NCI-H2171 (cell line): Measurements from ENCODE around the gene C5AR2.
"Not testable (repeated sequence)": the region's sequence is repeated elsewhere in the genome, so short reads cannot be mapped to it uniquely, and the experiment has no call there.

ENCODE experiments used
- DNase-seq: peaks from one replicate; lab custom pipeline; 2025; lab: John Stamatoyannopoulos, UW

The C5AR2 gene

GRCh38 chr19:47323872-47324271, 8.1 kb upstream of the C5AR2 start:
- DNase-seq: no peak

- DNase-seq: no peak
Observed at GRCh38 chr19:47324502-47324901, 7.5 kb upstream of the C5AR2 start.

DNA sequence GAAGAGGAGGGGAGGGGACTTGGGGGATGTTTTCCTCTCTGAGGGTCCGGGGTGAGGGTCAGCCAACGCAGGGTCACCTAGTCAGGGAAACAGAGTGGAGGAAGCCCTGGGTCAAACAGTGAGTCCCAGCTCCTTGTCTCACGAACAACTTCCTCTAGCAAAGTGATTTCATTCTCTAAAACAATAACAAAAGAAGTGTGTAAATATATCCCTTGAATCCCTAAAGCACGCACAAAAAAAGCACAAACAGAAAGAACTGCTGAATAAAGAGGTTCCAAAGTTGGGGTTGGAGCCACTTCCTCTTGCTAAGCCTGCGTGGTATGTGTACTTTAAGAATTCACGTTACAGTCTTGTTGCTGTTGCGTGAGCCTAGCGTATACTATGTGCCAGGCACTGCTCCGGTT, 1.5 kb upstream of the C5AR2 start:
- no peak for DNase-seq

- DNase-seq: no peak
Observed at GRCh38 chr19:47331490-47331889, 485 bp upstream of the C5AR2 start.

GRCh38 chr19:47336765-47337718, 5.1 kb downstream of the C5AR2 start:
- not testable (repeated sequence) for DNase-seq

- DNase-seq: no peak
Observed at GRCh38 chr19:47339196-47339880, 7.4 kb downstream of the C5AR2 start.

DNA sequence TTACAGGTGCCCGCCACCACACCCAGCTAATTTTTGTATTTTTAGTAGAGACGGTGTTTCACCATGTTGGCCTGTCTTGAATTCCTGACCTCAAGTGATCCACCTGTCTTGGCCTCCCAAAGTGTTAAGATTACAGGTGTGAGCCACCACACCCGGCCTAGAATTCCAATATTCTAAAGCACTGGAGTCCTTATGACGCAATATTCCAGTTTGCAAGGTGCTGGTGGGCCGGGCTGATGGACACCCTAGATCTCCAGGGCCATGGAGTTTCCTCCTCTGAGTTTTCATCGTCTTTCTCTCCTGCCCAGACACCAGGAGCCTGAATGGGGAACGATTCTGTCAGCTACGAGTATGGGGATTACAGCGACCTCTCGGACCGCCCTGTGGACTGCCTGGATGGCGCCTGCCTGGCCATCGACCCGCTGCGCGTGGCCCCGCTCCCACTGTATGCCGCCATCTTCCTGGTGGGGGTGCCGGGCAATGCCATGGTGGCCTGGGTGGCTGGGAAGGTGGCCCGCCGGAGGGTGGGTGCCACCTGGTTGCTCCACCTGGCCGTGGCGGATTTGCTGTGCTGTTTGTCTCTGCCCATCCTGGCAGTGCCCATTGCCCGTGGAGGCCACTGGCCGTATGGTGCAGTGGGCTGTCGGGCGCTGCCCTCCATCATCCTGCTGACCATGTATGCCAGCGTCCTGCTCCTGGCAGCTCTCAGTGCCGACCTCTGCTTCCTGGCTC, 8.7 kb downstream of the C5AR2 start:
- no peak for DNase-seq

DNA sequence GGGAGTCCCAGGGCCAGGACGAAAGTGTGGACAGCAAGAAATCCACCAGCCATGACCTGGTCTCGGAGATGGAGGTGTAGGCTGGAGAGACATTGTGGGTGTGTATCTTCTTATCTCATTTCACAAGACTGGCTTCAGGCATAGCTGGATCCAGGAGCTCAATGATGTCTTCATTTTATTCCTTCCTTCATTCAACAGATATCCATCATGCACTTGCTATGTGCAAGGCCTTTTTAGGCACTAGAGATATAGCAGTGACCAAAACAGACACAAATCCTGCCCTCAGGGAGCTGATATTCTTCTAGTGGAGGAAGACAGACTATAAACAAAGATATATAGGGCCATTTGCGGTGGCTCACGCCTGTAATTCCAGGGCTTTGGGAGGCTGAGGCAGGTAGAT, 9.8 kb downstream of the C5AR2 start:
- no peak for DNase-seq

- no peak for DNase-seq
Observed at GRCh38 chr19:47343194-47343802, 11.3 kb downstream of the C5AR2 start.

DNA sequence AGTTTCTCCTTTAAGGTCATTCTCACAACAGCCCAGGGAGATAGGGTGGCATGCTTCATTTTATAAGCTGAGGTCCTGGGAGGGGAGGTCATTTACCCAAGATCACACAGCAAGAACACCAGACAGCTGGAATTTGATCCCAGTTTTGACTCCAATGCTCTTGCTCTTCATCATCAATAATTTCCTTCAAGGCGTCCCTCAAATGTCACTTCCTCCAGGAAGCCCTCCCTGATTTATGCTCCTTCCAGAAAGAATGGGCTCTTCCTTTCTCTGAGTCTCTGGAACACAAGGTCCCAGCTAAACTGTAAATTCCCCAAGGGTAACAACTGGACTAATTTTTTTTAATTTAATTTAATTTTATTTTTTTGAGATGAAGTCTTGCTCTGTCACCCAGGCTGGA, 12.4 kb downstream of the C5AR2 start:
- DNase-seq: no peak

DNA sequence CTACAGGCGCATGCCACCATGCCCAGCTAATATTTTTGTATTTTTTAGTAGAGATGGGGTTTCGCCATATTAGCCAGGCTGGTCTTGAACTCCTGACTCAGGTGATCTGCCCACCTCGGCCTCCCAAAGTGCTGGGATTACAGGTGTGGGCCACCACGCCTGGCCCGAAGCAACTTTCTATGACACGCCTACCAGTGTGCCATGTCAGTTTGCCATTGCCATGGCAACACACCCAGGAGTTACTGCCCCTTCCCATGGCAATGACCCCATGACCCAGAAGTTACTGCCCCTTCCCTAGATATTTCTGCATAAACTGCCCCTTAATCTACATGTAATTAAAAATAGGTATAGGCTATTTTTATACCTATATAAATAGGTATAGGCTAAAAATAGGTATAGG, 14.0 kb downstream of the C5AR2 start:
- DNase-seq: not testable (repeated sequence)

DNA sequence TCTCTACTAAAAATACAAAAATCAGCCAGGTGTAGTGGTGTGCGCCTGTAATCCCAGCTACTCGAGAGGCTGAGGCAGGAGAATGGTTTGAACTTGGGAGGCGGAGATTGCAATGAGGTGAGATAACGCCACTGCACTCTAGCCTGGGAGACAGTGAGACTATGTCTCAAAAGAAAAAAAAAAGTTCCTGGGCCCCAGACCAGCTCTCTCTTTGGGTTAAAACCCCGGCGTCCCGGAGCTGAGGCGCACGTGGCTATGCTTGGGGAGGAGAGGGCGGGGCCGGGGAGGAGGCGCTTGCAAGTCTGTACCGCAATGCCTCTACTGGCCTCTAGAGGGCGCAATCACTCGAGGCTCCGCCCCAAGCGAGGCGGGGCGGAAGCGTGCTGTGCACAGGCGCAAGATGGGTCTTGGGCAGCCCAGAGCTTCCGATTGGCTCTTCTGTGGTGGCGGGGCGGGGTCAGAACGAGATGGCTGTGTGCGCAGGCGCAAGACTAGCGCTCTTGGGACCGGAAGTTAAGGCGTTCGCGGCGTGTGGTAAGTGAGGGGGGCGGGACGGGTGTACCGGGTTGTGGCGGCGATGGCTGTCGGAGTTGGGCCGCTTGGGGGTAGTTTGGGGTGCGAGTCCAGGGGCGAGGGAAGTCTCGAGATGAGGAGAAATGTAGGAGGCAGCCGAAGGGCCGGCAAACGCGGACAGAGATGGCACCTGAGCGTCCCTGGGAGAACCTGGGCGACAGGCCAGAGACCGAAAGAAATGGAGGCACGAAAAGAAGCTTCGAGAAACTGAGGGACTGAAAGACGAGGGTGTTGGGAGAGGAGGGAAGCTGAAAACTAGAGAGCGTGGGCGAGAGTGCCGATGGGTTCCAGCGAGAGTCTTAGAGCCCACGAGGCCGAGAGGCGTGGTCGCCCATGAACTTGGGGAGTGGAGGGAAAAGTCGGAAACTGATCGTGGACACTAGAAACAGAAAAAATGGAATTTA, 17.1 kb downstream of the C5AR2 start, which contains the start of gene DHX34:
TSS of gene DHX34 (plus strand) at position 497 of the 977 bp plus-strand sequence. CDS start 3,716 bp downstream, outside the sequence.
- DNase-seq: peak; percentile 97

DNA sequence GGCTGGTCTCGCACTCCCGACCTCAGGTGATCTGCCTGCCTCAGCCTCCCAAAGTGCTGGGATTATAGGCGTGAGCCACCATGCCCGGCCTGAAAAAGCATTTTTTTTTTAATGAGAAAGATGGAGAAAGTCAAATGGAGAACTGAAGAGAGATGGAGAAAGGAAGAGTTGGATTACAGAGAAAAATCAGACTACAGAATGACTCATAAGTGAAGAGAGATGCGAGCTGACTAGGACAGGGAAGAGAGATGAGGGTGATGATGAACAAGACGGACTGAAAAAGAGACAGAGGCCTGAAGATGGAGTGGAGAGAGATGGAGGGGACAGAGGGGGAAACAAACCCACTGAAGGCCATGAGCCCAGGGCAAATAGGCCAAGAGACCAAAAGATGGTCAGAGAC, 18.7 kb downstream of the C5AR2 start:
- no peak for DNase-seq

GRCh38 chr19:47351548-47351947, 19.6 kb downstream of the C5AR2 start:
- no peak for DNase-seq

DNA sequence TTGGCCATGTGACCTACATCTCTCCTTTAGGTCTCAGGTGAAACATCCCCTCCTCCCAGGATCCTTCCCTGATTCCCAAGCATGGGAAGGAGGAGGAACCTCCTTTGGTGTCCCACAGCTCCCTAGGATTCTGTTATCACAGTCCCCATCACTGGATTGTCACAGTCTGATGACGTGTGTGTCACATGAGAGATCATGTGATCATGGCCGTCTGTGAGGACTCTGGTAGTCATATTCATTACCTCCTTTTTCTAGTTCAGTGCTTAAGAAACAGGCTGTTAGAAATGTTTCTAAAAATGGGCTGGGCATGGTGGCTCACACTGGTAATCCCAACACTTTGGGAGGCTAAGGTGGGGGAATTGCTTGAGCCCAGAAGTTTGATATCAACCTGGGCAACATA, 20.1 kb downstream of the C5AR2 start:
- DNase-seq: no peak

GRCh38 chr19:47353307-47353712, 21.3 kb downstream of the C5AR2 start:
- DNase-seq: no peak

GRCh38 chr19:47356900-47357299, 24.9 kb downstream of the C5AR2 start:
- no peak for DNase-seq

- no peak for DNase-seq
Observed at GRCh38 chr19:47357788-47358680, 26.1 kb downstream of the C5AR2 start.

DNA sequence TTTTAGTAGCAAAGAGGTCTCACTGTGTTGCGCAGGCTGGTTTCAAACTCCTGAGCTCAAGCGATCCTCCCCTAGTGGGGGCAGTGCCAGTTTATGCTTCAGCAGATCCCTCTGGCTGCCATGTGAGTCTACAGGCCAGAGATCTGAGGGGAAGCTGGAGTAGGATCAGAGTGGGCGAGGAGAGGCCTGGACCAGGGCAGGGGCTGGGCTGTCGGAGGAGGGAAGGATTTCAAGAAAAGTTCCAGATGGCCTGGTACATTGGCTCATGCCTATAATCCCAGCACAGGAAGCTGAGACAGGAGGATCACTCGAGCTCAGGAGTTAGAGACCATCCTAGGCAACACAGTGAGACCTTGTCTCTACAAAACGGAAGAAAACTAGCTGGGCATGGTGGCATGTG, 27.0 kb downstream of the C5AR2 start:
- no peak for DNase-seq

GRCh38 chr19:47362321-47362720, 30.3 kb downstream of the C5AR2 start:
- no peak for DNase-seq
